Esophagus muscularis mucosa (tissue), 4 donors: Measurements from ENCODE around the gene GPC5.
"Not testable (repeated sequence)": the region's sequence is repeated elsewhere in the genome, so short reads cannot be mapped to it uniquely, and the experiment has no call there.

Experiments
- CTCF ChIP-seq, 3 experiments: fragments of 200-600 bp in 2 of 3; fragments of 450-650 bp in 1 of 3; sonication (generic) in 2 of 3; IDR thresholded peaks; one replicate each; pipeline ENCODE4 v1.5.1; 2017 to 2019; ENCODE audit warnings: antibody characterized with exemption in 3 of 3, mild to moderate bottlenecking in 2 of 3, moderate library complexity in 1 of 3
- EP300 ChIP-seq: sonication (generic); formaldehyde crosslinking; IDR thresholded peaks from one replicate; pipeline ENCODE4 v1.6.1; 2017; ENCODE audit warnings: antibody characterized with exemption
- POLR2AphosphoS5 ChIP-seq, 2 donors: sonication (generic); formaldehyde crosslinking; IDR thresholded peaks; one replicate each; pipeline ENCODE4 v1.6.1; 2017; ENCODE audit warnings: antibody characterized with exemption in 2 of 2

- TF ChIP-seq CTCF (IDR thresholded peaks at IDR 0.05); EP300; POLR2AphosphoS5 (IDR thresholded peaks at IDR 0.05): not testable (repeated sequence)
Measured at GRCh38 chr13:91674347-91674746, 275.9 kb downstream of the GPC5 start.
